TTC549 (cell line): ENCODE results near the gene ST6GALNAC3.
"Not testable (repeated sequence)": the region's sequence is repeated elsewhere in the genome, so short reads cannot be mapped to it uniquely, and the experiment has no call there.

Experiments used
- FAIRE-seq: peaks from 2 replicates; lab custom pipeline; 2012; peaks lifted over from hg19 to GRCh38; lab: Jason Lieb, UNC

Gene ST6GALNAC3

DNA sequence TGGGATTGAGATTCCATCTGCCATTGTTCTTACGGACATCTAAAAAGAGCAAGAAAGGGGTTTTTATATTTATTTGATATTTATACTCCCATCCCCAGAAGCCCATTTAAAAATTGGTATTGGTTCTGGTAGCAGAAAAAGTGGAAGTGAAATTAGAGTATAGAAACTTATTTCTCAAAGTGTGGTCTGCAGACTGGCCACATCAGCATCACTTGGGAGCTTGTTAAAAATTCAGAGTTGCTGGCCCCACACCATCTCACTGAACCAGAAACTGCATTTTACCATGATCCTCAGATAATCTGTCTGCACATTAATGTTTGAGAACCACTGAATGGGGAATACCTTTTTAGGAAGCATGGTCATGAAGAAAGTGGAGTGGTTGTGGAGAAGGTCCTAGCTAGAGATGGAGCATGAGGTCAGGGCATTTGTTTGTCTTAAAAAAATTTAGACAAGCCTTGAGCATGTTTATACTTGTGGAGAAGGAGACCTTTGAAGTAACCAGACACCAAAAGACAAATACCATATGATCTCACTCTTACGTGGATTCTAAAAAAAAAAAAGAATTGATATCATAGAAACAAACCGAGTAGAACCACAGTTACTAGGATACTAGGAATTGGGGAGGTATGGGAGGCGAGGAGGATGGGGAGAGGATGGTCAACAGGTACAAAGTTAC, 116.3 kb downstream of the ST6GALNAC3 start:
- FAIRE-seq, result no peak

DNA sequence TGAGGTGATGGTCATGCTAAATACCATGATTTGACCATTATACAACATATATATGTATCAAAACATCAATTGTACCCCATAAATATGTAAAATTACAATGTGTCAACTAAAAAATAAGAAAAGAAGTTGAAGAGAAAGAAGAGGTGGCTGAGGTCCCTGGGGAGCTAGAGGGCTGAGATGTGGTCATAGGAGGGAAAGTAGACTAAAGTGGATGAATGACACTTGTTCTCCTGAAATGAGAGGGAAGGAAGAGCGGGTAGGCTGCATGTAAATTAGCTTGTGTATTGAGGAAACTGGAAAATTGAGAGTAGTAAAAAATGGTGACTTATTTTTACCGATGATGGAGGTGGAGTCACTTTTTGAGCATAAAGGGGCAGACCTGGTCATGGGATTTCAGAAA, 117.0 kb downstream of the ST6GALNAC3 start:
- no peak for FAIRE-seq

DNA sequence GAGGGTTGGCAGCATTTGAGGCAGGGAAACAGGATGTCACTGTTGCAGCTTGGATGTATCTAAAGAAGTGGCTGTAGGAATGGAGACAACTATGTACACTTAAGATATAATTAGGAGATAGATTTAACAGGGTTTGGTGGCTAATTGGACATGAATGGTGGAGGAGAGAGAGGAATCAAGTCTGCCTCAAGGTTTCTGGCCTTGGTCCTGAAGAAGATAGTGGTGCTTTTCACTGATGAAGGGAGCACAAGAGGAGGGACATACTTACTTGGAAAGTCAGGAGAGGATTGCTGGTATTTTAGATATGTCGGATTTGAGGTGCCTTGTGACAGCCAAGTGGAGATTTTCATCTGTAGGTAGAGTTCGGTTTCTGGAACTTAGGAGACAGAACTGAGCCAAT, 123.9 kb downstream of the ST6GALNAC3 start:
- FAIRE-seq, result no peak

DNA sequence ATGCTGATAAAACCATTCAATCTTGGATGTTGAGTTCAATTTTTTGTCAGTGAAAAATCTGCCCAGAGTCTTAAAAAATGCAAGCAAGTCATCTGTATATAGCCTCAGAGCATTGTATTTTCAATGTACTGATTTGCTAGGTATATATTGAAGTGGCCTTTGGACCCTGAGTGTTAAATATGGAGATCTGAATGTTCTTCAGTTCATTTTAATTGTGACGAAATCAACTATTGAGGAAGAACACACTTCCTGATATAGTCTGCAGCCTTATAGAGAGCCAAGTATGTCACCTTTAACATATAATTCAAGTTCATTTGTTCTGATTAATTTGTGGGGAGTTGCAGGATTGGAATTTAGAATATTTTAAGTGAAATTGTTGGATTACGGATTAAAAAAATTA, 128.1 kb downstream of the ST6GALNAC3 start:
- FAIRE-seq, result no peak

DNA sequence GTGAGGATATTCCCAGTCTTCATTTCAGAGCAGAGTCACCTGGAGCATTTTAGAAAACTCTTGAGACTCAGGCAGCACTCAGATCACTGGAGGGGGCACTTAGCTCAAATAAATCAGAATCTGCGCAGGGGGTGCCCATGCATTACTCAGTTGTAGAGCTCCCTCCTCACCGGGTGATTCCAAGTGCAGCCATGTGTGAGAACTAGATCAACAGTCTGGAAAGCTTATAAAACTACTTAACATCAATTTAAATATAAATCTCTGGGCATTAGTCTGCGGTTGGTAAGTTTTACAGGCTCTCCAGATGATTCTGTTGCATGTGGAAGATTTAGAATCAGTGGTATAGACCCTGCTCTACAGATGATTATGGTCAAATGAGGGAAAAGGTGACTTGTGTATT, 128.6 kb downstream of the ST6GALNAC3 start:
- no peak for FAIRE-seq

DNA sequence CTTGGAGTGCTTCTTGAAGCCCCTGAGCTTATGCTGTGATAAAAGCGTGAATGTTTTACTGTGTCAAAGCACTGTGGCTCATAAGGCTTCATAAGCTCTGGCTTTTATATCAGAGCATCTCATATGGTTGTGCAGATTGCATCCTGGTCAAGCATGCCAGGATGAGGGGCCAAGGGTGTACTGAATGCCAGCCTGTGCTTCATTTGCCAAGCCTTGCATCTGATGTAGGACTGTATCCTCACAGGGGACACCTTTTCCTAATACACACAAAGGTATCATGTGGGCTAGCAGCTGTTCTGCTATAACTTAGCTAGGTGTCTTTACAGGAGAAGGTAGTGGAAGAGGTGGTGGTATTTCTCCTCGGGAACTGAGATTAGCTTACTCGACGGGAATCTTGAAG, 134.7 kb downstream of the ST6GALNAC3 start:
- FAIRE-seq, result no peak

DNA sequence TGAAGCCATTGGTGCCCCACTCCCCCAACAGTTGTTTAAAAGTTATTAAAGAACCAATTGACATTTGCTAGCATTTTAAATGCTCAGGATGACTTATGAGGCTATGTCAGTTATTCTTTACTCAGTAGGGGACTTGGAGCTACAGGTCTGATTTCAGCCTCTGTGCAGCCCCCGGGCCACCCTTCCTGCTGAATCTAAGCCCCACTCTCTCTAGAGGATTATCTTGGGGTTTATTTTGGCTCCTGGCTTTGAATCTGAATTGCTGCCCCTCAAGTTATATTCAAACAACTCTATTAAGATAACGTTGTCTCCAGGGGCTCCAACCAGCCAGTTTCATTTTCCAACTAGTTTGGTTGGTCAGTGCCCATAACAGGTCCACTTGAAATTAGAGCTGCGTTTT, 135.1 kb downstream of the ST6GALNAC3 start:
- no peak for FAIRE-seq

DNA sequence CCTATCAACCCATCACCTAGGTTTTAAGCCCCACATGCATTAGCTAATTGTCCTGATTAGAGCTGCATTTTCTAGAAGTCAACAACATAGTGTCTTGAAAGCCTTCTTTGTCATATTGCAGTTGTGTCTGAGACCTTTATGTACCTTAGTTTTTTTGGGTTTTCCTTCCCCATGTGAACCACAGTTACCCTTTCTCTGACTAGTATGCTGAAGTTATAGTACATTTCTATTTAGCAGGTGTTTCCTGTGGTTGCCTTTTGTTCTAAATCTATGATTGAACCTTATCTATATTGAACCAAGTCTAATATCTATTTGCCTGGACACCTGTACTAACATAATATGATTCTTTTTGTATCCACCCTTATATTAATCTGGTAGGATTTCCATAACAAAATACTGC, 135.6 kb downstream of the ST6GALNAC3 start:
- no peak for FAIRE-seq

DNA sequence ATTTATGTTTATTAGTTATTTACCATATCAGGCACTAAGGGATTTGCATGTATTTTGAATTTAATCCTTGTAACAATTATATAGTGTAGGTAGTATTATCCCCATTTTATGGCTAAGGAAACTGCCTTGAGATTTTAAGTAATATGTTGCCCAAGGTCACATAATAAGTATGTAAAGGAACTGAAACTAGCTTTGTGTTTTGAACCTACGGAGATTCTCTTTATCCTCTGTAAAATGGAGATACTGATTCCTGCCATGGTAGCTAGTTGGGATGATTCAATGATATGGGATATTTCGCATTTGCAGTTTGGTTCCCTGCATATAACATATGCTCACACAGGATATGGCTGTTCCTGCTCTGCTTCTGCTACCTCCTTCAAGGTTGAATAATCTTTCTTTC, 144.3 kb downstream of the ST6GALNAC3 start:
- no peak for FAIRE-seq

DNA sequence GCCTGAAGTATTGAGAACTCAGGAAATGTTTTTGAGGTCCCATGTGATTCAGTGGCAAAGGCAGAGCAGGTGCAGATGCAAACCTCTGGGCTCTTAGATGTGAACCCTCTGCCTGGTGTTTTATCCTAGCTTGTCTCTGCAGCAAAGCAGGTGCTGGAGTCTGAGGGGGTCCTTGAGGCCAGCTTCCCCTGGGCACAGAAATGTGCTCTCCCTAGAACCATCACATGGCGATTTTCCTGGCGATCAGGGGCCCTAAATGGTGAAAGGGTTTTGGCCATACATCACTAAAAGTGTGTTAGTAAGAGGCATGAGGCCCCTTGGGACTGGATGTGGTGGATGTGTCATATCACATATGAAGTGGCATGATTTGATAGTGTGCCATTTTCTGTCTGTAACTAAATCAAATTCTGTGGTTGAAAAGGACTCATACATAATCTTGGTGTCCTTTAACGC, 144.8 kb downstream of the ST6GALNAC3 start:
- no peak for FAIRE-seq

DNA sequence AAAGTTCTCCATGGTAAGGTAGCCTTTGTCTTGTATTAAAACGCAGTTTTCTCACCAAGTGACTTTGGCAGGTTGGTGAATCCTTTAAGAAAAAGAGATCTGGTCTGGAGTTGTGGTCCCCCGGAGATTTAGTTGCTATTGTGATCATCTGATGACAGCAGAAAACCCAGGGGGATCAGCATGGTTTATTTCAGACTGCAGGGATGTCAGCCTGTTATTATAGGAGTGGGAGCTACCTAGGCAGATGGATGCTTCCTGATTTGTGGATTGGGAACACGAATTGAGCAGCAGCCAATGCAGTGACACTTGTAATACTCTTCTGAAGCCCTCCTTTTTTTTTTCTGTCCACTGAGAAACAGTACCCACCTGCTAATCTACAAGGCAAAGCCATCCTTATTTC, 150.2 kb downstream of the ST6GALNAC3 start:
- FAIRE-seq, result no peak

DNA sequence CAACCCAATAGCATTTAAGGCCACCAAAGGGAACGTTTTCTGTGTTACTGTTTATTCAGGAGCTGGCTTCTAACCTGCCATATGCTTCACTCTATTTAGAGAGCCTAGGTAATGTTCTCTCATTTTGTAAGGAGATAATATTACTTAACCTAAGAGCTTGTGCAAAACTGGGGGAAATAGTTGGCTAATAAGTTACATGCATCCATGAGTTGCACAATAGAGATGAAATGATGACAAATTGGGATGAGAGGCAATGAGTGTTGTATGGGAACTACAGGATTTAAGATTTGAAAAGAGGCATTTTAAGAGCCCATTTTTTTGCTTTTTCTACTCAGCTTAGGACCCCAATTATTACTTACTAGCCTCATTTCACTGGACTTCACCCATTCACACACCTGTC, 151.0 kb downstream of the ST6GALNAC3 start:
- no peak for FAIRE-seq

DNA sequence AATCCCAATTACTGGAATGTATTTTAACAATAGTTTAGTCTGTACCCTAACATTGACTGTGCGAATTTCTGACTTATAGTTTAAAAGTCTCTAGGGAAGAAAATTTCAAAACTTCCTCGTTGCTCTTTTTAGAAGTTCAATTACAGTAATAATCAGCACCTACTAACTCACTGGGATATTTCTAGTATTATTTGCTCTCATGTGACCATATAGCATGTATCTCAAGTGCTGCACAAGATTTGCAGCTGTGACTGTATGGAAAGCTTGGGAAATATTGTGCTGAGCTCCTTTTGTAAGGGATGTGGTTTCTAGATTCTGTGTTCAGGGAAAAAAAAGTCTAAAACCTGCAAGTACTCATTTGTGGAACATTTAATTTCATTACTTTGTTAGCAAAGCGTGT, 153.1 kb downstream of the ST6GALNAC3 start:
- FAIRE-seq, result no peak

DNA sequence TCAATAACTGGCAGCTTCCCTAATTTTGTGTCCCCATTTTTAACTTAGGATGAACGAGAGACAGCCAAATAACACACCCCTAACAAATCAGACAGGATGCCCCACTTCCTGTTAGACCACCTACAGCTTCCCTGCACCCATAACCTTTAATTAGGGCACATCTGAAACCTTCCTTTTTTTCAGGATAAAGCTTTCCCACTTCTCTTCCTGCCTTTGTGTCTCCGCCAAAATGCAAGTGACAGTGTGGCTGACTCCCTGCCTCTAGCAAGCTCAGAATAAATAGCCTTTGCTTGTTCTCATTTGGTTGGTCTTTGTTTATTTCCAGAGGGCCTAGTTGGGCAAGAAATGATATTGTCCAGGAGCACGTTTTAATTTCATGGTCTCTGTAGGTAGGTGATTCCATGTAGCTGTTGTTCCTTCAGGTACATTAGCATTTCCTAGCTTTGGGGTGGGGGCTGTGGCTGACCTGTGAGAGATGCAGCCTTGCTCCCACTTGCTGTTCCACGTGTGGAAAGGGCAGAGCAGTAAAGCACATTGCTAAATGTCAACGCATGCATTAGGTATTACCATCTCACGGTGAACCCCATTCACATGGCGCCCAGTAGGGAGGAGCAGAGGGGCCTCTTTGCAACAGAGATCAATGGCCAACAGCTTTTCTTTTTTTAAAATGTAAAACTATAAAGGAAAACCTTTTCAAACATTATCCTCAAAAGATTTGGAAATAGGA, 154.9 kb downstream of the ST6GALNAC3 start:
- FAIRE-seq, result no peak

DNA sequence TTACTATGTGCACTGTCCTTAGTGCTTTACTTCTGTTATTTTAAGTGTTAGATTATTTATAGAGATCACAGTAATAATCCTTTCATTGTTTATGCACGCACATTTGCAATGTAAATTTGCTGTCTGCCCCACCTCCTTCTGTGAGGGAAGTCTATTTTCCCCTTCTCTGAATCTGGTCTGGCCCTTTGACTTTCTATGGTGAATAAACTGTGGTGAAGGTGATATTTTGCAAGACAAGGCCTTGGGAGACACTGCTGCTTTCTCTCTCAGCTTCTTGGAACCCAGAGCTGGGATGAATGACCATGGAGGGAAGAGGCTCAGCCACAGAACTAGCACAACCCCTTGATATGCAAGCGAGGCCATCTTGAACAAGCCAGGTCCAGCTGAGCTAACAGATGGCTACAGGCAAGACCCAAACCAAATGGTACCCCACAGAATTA, 156.3 kb downstream of the ST6GALNAC3 start:
- FAIRE-seq, result no peak

DNA sequence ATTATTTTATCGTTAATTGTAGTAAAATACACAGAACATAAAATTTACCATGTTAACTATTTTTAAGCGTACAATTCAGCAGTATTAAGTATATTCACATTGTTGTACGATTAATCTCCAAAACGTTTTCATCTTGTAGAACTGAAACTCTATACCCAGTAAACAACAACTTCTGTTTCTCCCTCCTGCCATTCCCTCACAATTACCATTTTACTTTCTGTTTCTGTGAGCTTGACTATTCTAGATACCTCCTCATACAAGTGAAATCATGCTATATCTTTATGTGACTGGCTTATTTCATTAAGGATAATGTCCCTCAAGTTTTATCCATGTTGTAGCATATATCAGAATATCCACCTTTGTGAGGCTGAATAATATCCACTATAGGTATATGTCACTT, 156.8 kb downstream of the ST6GALNAC3 start:
- FAIRE-seq, result no peak

DNA sequence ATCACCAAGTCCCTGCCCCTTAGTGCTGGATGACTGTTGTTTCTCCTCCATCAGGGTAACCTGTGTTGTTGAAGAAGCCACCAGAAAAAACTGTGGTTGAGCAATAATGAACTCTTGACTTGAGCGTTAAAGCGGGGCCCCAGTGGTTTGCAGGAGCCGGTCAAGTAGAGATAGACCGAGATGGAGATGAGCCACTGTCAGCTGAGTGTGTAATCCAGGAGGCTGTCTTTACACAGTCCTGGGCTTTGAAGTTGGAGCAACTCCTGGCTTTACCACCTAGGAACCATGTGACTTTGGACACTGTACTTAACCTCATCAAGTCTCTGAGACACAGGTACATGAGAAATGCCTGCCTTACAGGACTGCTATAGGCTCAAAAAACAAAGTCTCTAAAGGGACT, 158.1 kb downstream of the ST6GALNAC3 start:
- no peak for FAIRE-seq

DNA sequence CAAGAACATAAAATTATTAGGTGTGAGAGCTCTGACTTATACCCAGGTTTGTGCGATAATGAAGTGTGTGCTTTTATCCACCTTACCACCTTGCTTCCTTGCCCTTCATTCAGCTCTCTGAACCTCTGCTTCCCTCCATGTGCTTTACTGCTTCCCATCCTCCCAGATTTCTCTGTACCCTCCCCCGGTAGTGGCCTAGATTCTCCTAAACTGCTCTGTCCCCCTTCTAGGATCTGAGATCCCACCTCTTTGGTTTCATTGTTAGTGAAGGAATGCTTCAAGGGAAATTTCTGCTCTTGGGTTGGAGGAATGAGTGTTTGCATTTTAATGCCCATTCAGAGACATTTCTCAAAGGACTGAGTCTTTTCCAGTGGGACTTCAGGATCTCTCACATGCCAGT, 159.5 kb downstream of the ST6GALNAC3 start:
- no peak for FAIRE-seq

DNA sequence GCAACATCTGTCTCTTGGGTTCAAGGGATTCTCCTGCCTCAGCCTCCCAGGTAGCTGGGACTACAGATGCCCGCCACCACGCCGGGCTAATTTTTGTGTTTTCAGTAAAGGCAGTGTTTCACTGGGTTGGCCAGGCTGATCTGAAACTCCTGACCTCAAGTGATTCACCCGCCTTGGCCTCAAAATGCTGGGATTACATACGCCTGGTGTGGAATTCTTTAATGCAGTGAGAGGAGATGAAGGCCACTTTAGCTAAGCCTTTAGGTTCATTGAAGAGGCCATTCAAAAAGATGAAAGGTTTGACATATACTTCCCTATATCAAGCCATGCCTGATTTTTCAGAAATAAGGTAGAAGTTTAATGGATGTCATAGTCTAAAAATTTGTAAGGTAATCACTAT, 162.7 kb downstream of the ST6GALNAC3 start:
- FAIRE-seq, result no peak

DNA sequence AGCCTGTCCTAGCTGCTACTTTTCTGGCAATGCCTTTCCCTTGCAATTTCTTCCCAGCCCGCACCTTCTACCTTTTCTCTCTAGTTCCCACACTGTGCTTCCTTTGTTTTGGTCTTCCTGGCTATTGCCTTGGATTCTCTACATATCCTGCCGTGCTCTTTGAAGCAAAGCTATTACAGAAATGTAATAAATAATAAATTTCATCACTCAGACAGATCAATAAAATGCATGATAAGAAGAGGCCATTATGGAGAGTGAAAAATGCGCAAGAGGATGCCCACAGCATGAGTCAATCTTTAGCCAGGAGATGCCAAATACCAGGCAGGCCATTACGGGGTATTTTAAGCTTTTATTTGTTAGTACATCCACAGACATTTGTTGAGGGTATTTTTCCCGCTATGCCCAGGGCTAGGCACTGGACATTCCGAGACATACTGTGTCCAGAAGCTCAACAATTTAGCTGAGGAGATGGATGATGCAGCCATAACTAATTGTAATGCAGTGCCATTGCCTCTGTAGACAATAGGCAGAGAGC, 163.6 kb downstream of the ST6GALNAC3 start:
- no peak for FAIRE-seq

DNA sequence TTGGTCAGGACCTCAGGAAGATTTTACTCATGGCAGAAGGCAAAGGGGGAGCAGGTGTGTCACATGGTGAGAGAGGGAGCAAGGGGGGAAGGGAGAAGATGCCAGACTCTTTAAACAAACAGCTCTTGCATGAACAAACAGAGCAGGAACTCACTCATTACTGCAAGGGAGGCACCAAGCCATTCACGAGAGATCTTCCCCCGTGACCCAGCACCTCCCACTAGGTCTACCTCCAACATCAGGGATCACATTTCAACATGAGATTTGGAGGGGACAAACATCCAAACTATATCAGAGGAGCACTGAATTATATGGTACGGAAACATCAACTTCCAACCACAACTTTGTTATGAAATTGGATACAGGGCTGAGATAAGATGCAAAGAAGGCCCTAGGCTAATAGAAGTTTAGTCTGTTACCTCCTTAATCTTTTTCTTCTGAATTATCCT, 164.9 kb downstream of the ST6GALNAC3 start:
- FAIRE-seq, result no peak

DNA sequence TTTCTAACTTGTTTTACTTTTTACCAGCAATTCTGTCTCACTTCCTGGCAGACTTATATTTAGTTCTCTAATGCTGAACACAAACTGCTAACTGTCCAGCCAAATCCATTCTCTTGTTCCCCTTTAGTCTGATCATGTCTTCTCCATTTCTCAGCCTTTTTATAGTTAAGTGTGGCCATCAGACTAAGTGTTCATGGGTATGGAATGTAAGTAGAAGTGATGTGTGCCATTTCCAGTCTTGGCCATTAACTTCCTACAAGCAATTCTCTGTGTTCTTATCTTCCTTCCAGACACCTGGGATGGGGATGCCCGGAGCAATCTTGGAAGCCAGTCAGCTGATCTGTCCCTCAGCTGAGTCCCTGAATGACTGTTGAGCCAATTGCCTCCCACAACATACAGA, 165.8 kb downstream of the ST6GALNAC3 start:
- no peak for FAIRE-seq

DNA sequence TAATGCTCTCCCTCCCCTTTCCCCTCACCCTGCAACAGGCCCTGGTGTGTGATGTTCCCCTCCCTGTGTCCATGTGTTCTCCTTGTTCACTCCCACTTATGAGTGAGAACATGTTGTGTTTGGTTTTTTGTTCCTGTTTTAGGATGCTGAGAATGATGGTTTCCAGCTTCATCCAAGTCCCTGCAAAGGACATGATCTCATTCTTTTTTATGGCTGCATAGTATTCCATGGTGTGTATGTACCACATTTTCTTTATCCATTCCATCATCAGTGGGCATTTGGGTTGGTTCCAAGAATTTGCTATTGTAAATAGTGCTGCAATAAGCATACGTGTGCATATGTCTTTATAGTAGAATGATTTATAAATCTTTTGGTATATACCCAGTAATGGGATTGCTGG, 168.0 kb downstream of the ST6GALNAC3 start:
- FAIRE-seq, result not testable (repeated sequence)
